GM19372 (cell line): Measurements from ENCODE around the gene BRAT1.

Experiments used
- ATAC-seq: cut with Tn5 transposase; IDR thresholded peaks from one replicate; pipeline ENCODE4 v1.9.1; 2021; ENCODE audit warnings: mild to moderate bottlenecking, low read depth, moderate library complexity; ENCODE audit not compliant: unreplicated experiment

The BRAT1 gene

DNA sequence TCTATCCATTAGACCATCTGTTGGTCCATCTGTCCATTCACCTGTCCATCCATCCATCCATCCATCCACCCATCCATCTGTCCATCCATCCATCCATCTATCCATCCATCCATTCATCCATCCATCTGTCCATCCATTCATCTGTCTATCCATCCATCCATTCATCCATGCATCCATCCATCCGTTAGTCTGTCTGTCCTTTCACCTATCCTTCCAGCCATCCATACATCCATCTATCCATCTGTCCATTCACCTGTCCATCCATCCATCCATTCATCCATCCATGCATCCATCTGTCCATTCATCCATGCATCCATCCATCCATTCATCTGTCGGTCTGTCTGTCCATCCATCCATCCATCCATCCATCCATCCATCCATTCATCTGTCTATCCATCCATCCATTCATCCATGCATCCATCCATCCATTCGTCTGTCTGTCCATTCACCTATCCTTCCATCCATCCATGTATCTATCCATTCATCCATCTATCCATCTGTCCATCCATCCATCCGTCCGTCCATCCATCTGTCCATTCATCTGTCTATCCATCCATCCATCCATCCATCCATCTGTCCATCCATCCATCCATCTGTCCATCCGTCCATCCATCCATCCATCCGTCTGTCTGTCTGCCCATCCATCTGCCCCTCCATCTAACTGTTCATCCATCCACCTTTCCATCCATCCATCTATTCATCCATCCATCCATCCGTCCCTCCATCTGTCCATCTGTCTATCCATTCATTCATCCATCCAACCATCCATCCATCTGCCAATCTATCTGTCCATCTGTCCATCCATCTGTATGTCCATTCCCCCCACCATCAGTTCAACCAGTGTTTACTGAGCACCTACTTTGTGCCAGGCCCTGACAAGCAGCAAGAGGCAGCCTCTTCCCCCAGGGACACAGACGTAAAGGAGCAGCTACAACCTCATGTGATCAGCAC is 40.6 kb downstream of the BRAT1 start:
- no peak for ATAC-seq

DNA sequence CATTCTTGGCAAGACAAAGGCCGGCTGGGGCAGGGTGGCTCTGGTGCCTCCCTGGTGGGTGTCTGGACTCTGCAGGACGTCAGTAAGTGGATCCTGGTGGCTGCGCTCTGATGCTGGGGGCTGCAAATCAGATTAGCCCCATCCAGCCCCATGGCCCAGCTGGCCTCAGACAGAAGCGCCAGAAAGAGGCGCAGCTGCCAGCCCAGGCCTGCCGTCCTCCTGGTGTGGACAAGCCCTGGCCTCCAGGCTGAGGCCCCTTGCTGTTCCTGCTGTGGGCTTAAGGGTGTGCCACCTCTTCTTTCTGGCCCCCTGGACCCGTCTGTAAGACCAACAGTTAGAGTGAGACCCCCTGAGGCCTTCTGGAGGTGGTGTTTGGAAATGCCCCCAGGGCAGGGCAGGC is 41.6 kb downstream of the BRAT1 start:
- no peak for ATAC-seq

DNA sequence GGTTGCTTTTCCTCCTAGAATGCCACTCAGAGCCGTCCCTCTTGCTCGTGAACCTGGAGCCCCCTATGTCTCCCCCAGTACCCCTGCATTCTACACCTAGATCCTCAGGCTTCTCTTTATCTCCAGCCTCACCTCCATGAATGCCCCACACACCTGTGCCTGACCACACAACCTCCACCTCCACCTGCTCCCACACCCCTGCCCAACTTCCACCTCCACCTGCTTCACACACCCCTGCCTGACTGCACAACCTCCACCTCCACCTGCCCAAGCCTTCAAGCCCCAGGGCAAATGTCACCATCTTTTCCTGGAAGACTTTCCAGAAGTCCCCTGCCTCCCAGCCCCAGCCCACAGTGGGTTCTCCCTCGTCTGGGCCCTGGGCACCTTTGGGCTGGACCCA is 42.6 kb downstream of the BRAT1 start:
- no peak for ATAC-seq

DNA sequence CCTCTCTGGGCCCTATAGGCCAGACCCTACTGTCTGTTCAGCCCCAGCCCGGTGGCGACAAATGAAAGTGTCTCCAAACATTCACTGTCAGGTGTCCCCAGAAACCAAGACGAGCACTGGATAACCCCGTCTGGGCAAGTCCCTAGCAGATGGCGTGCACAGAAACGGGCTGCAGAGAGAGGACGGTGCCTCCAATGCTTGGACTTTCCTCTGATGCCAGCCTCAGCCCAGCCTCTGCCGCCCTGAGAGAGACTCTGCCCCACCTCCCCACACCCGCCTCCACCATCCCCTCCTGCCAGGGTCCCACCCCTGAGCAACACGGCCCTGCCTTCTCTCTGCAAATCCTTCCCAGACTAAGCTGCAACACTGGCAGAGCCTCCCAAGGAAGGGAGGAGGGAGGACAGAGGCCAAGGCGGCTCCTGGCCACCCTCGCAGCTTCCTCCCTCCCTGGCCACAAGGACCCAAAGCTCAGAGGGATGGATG is 43.1 kb downstream of the BRAT1 start:
- no peak for ATAC-seq

DNA sequence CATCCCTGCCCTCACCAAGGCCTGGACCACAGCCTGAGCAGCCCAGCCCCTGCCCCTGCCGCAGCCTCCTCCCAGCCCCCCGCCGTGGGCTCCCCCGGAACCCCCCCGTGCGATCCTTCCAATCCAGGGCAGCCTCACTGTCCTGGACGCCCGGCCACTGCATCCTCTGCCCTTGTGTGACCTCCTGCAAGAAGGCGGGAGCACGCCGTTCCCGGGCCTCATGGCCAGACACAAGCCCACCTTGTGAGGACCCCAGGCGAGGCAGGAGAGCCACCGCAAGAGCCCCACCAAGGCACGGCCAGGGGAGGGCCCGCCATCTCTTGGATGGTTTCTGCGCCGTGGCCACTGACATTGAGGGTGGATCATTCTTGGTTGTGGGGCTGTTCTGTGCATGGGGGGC is 43.6 kb downstream of the BRAT1 start:
- no peak for ATAC-seq

DNA sequence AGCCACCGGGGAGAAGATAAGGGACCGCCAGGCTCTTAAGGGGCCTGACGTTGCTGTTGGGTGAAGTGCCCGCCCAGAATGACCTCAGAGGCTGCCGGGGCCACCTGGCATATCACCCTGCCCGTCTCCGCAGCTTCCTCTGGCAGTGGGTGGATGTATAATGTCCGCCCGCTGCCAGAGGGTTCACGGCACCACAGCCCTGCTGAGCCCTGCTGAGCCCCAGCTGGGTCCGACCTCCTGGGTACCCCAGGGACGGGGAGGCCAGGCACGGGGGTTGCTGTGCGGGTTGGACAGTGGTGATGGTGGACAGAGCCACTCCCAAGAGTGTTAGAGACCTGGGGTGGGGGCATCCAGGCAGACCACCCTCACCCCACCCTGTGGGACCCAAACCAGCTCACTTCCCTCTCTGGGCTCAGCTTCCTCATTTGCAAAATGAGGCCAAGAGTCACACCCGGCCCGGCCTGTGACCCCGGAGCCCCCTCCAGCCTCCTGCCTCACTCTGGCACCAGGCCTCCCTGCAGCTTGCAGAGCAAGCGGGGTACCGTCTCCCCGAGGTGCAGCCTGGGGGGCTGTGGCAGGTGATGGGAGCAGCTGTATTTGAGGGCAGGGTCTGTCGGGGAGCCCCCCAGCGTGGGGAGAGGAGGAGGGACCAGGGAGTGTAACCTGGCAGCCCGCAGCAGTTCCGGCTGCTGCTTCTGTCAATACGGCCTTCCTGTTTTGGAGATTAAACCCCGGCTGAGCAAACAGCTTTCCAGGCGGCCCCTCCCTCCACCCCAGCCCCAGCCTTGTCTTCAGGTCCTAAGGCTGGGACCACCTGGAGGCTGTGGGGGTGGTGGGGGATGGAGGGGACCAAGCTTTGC is 44.2 kb downstream of the BRAT1 start:
- no peak for ATAC-seq

DNA sequence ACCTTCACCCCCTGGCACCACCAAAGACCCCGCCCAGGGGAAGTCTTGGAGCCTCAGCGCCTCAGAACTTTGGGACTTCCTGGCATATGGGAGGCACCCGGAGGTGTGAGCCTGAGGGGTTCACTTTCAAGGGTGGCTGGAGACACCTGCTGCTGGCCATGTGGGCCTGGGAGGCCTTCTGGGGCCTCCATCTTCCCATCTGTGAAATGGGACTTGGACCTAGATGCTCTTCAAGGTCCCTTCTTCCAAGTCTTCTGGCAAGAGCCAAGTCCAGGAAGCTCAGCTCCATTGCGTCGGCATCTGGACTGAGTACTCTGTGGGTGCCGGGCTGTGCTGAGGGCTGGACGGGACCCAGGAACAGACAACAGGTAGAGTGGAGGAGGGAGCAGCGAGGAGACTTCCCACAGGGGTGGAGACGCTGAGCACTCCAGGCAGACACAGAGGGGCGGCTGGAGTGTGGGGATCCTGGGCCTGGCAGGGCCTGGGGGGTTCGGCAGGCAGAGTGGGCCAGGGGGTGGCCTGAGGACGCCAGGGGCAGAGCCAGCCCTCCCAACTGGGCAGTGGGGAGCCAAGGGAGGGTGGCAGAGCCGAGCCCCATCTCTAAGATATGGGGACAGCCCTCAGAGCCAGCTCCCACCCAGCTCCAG is 45.1 kb downstream of the BRAT1 start:
- ATAC-seq, result no peak

DNA sequence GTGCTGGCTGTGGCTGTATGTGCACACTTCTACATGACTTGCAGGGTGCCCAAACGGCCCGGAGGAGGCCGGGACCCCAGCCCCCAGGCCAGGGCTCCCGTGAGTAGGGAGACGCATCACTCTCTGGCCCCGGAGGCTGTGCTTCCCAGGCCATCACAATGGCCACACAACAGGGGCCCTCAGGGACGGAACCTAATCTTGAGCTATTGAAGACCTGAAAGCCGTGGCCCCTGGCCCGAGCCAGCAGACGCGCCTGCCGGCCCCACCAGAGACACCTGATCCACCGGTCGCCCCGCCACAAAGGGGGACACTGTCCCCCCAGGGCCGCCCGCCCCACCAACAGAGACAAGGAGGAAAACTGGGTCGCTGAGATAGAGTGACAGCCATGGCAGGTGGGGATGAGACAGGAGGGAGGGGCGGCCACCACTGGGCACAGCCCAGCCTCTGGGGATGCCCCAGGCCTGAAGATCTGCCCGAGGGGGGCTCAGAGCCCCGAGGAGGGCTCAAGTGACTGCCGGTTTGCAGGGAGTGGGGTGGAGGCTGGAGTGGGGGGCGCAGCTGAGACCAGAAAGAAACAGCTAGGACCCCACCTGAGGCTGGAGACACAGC is 45.9 kb downstream of the BRAT1 start:
- no peak for ATAC-seq

DNA sequence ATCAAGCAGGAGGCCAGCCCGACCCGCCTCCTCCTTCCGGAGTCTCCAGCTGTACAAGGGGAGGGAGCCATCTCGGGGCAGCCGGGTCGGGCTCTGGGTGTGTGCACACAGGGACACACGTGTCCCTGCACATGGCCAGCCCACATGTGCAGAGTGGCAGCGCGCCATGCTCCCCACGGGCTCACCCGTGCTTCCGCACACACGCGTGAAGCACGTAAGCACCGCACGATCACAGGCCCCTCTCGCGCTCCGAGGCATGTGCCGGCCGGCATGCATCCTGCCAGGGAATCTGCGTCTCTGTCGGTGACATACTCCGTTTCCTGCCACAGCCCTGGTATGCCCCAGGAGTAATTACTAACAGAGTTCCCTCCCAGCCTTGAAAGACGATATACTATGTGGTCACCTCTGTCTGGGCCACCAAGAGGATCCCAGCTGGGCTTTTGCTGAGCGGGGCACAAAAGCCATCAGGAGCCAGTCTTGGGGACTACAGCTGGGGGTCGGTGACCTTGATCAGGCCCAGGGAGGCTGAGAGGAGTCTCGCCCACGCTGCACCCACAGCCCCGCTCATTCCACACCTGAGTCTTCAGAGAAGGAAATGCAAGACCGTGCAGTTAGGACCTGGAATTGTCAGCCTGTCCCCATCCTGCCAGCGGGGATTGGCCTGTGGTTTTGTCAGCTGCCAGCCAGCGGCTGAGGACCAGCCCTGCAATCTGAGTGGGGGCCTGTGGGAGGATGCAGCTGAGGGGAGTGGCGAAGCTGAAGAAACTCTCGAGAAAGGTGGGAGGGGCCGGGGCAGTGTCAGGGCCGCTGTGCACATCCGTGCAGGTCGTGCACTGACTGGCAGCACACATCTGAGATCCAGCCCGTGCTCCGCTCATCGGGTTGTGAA is 46.8 kb downstream of the BRAT1 start:
- no peak for ATAC-seq

DNA sequence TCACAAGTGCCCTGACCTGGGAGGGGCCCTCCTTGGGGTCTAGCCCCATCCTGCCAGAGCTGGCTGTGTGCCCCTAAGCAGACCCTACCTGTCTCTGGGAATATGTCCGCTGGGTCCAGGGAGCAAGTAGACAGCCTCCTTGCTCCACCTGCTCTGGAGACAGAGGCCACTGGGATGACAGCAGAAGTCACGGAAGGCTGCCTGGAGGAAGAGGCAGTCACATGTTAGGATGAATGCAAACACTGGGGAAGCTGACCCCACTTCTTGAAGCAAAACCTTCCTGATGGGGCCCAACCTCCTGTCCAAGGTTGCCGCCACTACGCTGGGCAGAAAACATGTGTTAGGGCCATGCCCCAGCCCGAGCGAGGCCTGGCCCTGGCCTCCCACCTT is 47.4 kb downstream of the BRAT1 start:
- no peak for ATAC-seq

DNA sequence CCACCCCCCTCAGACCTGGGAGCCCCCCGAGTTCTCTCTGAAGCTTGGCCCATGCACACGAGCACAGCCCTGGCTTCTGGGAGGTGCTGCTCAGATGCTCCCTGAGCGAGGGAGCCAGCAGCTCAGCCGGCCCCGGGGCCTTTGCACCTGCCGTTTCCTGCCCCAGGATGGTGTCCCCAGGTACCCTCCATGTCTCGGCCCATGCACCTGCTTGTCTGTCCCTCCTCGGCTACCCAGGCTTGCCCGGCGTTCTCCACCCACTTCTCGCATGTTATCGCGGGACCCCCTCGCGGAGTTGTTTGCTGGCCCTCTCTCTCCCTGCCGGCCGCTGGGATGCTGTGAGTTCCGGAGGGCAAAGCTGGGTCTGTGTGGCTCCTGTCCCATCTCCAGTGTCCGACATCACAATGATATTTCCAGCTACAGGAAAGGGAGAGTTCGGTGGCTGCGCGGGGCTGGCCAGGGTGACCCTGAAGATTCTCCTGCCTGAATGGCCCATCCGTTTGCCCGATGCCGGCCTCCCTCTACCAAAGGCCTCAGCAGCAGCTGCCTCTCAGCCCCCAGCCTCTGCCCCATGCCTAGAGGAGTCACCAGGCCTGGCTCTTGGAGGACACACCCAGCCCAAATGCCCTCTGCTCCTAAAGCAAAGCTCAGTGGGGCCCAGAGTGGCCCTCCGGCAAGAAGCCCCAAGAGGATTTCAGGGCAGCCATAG is 48.0 kb downstream of the BRAT1 start:
- ATAC-seq, result no peak

DNA sequence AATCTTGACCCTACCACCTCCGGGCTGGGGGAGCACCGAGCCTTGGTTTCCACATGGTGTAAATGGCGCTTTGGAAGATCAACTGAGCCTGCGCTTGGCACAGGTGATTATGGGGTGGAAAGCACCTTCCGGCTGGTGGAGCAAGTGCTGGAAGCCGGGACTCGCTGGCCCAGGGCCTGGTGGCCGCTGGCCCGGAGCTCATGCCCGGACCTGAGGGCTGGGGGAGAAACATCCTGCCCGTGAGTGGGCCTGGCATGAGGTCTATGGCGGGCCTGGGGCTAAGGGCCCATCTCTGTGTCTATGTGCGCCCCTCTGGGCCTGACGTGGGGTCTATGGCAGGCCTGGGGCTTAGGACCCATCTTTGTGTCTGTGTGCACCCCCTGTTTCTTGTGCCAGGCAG is 49.9 kb downstream of the BRAT1 start:
- no peak for ATAC-seq

DNA sequence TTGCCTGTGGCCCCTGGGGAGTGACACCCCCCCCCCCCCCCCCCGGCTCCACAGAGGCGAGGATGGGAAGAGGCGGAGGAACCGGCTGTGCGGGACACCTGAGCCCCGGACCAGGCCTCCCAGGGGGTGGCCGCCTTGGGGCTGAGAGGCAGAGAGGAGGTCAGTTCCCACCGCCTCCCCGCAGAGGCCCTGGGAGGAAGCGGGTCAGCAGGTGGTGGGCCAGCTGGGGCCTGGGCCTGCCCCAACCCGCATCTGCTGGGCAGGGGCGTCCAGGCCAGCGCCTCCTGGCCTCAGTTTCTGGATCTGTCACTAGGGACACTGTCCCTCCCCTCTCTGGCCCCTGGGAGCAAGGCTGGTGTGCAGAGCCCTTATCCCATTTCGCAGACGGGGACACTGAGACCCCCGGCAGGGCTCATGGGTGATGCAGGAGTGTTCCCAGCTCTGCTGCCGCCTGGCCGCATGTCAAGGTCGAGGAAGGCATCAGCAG is 50.4 kb downstream of the BRAT1 start:
- no peak for ATAC-seq

DNA sequence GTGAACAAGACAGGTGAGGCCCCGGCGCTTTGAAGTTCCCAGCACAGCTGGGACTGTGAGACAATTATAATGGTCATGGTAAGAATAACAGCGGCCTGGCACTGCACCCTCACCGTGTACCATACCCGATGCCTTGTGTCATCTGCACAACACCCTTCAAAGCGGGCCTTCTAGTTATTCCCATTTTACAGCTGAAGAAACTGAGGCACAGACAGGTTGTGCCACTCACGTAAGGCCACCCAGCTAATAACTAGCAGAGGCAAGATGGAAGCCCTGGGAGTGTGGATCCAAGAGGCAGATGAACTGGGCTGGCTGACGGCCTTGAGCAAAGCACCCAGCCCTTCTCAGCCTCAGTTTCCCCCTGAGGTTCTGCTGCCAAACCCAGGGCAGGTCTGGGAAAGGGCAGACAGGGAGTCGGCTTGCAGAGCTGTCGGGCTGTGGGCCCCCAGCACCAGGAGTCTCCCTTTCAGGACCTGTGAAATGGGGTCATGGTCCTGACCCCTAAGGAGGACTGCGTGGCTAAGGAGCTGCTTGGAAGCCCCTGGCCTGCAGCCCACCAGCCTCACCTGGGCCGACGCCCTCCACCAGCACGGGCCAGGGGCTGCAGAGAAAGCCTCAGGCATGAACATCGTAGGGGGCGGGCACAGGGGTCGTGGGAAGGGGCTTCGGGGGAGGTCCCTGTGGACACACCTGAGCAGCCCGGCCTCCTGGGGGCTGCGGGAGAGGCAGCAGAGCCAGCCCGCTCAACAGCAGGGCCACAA is 51.0 kb downstream of the BRAT1 start:
- no peak for ATAC-seq

DNA sequence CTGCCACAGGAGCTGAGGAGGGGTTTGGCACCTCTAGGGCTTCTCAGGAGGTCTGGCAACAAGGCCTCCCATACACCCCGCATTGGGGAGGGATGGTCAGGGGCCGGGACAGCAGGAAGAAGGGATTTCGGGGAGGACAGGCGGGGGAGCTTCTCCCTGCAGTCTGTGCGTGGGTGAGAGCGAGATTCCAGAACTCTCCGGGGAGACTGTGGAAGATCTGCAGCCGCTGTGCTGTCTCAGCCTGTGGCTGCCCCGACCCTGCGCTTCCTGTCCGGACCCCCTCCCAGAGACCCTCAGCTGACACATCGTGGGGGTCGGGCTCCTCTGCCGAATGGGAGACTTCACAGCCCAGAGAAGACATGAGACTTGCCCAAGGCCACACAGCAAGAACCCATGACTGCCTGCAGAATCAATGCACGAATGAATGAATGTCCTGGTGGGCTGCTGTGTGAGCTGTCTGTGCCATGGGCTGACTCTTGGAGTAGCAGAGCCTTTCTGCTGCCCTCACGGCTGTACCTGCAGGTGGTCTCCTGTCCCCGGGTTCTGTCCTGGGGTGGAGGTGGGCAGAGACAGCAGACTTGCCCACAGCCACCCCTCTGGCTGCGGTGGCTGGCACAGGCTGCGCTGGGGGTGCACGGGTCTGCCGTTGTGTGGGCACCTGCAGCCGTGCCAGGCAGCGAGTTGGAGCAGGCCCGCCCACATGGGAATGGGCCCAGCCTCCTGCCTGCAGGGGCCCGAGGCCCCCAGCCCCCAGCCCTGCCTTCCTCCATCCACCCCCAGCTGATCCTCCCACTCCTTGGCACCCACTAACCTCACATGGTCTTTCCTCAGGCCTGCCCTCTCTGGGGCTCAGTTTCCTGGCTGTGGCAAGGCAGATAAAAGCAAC is 52.0 kb downstream of the BRAT1 start:
- ATAC-seq, result no peak

DNA sequence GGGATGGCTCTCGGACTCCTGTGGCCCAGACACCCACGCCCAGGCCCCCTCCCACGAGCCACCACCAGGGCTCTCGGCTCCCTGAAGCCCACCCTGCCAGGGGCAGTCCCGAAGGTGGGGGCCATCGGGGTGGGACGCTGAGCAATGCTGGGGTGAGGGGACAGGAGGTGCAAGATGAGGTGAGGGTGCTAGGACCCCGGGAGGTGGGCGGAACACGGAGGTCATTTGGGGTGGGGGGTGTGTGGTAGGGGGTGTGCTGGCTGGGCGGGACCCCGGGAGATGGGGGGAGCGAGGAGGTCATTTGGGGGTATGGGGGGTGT is 52.7 kb downstream of the BRAT1 start:
- ATAC-seq, result no peak

DNA sequence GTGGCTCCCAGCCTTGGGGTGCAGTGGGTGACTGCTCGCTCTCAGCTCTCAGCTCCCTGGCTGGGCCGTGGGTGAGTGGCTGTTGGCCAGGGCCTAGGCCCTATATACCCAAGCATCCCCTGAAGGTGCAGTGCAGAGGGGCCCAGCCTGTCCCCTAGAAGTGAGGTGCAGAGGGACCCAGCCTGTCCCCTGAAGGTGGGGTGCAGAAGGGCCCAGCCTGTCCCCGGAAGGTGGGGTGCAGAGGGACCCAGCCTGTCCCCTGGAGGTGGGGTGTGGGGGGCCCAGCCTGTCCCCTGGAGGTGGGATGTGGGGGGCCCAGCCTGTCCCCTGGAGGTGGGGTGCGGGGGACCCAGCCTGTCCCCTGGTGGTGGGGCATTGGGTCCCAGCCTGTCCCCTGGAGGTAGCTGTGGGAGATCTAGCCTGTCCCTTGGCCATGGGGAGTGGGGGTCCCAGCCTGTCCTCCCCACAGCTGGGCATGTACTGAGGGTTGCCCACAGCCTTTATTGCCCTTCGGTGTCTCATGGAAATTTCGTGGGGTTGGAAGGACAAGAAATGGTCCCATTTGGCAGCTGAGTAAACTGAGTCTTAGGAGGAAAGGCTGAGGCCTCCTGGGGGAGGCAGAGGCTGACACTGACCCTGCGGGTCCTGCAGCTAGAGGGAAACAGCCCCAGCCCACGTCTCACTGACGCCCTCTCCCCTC is 53.2 kb downstream of the BRAT1 start:
- ATAC-seq, result no peak
